Right lobe of liver (tissue), 4 donors: Measurements from ENCODE around the gene IFIT1B.

Experiments used
- POLR2A ChIP-seq: fragments of 450-650 bp; IDR thresholded peaks from one replicate; pipeline ENCODE4 v1.6.1; 2017; ENCODE audit warnings: antibody characterized with exemption, mild to moderate bottlenecking
- TF ChIP-seq, protein P1 (sequence below), 4 donors: fragments of 200-600 bp in 3 of 4; fragments of 450-650 bp in 1 of 4; IDR thresholded peaks; one replicate each; pipeline versions ENCODE4 v1.5.1 to v1.8.0; 2016 to 2022; ENCODE audit warnings: antibody characterized with exemption in 4 of 4, mild to moderate bottlenecking in 2 of 4
- donor health status: DM: no; HTN: no; CAD: no.
- donor health status: DM: no; HTN: no; CAD: no.
- donor health status: DM: no; HTN: yes; CAD: no.

DNA sequence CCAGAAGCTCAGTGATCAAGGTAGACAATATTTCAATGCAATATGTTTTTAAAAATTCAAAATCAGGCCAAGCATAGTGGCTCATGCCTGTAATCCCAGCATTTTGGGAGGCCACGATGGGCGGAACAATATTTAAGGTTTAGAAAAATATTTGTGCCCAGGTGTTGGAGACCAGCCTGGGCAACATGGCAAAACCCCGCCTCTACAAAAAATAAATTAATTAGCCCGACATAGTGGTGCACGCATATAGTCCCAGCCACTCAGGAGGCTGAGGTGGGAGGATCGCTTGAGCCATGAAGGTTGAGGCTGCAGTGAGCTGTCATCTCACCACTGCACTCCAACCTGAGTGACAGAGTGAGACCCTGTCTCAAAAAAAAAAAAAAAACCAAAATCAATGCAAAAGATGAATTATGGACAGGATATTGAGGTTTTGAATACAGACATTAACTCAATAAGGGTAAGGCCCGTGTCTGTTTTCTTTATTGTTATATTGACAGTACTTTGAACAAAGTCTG is 35.6 kb downstream of the IFIT1B start:
- TF ChIP-seq, protein P1, sequence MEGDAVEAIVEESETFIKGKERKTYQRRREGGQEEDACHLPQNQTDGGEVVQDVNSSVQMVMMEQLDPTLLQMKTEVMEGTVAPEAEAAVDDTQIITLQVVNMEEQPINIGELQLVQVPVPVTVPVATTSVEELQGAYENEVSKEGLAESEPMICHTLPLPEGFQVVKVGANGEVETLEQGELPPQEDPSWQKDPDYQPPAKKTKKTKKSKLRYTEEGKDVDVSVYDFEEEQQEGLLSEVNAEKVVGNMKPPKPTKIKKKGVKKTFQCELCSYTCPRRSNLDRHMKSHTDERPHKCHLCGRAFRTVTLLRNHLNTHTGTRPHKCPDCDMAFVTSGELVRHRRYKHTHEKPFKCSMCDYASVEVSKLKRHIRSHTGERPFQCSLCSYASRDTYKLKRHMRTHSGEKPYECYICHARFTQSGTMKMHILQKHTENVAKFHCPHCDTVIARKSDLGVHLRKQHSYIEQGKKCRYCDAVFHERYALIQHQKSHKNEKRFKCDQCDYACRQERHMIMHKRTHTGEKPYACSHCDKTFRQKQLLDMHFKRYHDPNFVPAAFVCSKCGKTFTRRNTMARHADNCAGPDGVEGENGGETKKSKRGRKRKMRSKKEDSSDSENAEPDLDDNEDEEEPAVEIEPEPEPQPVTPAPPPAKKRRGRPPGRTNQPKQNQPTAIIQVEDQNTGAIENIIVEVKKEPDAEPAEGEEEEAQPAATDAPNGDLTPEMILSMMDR (IDR thresholded peaks at IDR 0.05): no peak
- TF ChIP-seq POLR2A: no peak
